K562 (cell line): ENCODE data around the gene PLEKHA6. TPM values are rescaled to one million over a fixed set of nuclear protein-coding genes. Genes with fewer than 3 reads are reported as not detected.
A peak's percentile ranks its signal among the peaks of the same experiment; 100 is the strongest.

ENCODE experiments used
- FOXJ2 ChIP-seq: fragments of 200-800 bp; sonication (Bioruptor generic); IDR thresholded peaks from 2 replicates; pipeline ENCODE4 v1.6.1; 2016; ENCODE audit warnings: missing genetic modification characterization, missing compliant biosample characterization
- FUS ChIP-seq: fragments of 200-400 bp; formaldehyde crosslinking; optimal IDR thresholded peaks from 2 replicates; pipeline ENCODE3; 2017; ENCODE audit warnings: low read depth, low read length
- RBM14 ChIP-seq: fragments of 200-400 bp; formaldehyde crosslinking; IDR thresholded peaks from 2 replicates; pipeline ENCODE4 v1.6.1; 2018; ENCODE audit warnings: low read depth, mild to moderate bottlenecking, low read length, moderate library complexity, borderline replicate concordance; ENCODE audit not compliant: insufficient read depth
- polyA plus RNA-seq, 8 experiments: library from polyadenylated mRNA; depleted of rRNA in 4 of 8; stranded (reverse) in 5 of 8; unstranded in 3 of 8; fragments of >200 nt; fragmentation: Nextera tagmentation in 2 of 8; fragmentation: Illumina TruSeq in 1 of 8; extraction: Ambion mirVana in 2 of 8; extraction: Trizol in 1 of 8; gene quantifications; 2 replicates each; pipeline versions ENCODE4 v1.2.1 to v1.2.3, GENCODE V29; 2011 to 2014; ENCODE audit warnings: inconsistent platforms in 1 of 8, missing spikeins in 1 of 8
- total RNA-seq, 7 experiments: library from RNA; depleted of rRNA in 6 of 7; stranded (reverse); fragments of >200 nt in 6 of 7; fragmentation: Illumina TruSeq in 2 of 7; extraction: Trizol in 2 of 7; gene quantifications; 2 replicates each; pipeline versions ENCODE4 v1.2.1 to v1.2.3, GENCODE V29; 2011 to 2021; ENCODE audit warnings: low replicate concordance in 1 of 7
- TF ChIP-seq, protein P1 (sequence below): fragments of 450-650 bp; formaldehyde crosslinking; IDR thresholded peaks from 2 replicates; pipeline ENCODE4 v1.4.0; 2020; ENCODE audit warnings: mild to moderate bottlenecking, moderate library complexity
- TF ChIP-seq, protein P2 (sequence below): fragments of 450-650 bp; IDR thresholded peaks from 2 replicates; pipeline ENCODE4 v1.6.1; 2016; ENCODE audit warnings: mild to moderate bottlenecking, moderate library complexity
- TF ChIP-seq, protein P3 (sequence below): fragments of 450-650 bp; IDR thresholded peaks from 2 replicates; pipeline ENCODE4 v1.6.1; 2017; ENCODE audit warnings: mild to moderate bottlenecking, moderate library complexity
- TF ChIP-seq, protein P4 (sequence below): fragments of 200-400 bp; formaldehyde crosslinking; IDR thresholded peaks from 2 replicates; pipeline ENCODE4 v1.6.1; 2017; ENCODE audit warnings: mild to moderate bottlenecking, low read depth, low read length, moderate library complexity
- TF ChIP-seq, protein P5 (sequence below): sonication (generic); formaldehyde crosslinking; IDR thresholded peaks from 2 replicates; pipeline ENCODE4 v1.9.0; 2022; ENCODE audit warnings: mild to moderate bottlenecking, missing genetic modification reagents

PLEKHA6 gene
- total and polyA plus RNA-seq, 9 of the 15 experiments (the other 6 are each of a cell fraction or from before 2014, with no cell fraction given), result under 0.01 to 0.33 (median 0.01) TPM; not detected in 4

DNA sequence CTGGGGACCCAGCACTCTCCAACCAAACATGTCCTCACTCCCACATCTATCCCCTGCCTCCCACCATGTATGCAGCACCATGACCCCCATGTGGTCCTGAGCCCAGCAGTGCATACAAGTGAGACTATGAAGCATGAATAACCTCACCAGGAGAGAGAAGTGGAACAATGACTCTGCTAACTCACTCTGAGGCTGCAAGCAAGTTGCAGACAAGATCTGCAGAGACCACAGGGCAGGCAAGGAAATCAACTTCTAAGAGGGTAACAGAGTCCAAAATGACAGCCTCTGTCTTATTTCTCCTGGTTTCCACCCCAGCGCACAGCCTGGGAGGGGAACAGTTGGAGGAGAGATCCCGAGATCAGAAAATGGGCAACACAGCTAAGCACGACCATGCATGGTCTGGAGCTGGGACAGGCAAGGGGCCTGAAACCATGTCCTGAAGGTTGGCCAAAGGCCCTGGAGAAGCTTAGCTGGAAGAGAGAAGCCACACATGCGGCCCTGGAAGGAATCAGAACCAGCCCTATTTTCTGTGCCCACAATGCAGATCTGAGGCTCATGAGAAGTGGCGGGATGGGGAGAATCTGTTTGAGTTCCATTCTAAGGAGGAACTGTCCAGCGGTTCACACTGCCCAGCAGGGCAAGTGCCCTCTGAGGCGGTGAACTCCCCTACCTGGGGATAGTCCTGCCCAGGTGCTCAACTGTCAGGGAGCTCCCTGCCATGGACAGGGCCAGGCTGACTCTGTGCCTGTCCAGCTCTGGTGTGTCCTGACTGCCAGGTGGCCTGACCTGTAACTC lies 181.0 kb downstream of the PLEKHA6 start (continued):
- TF ChIP-seq, protein P1, sequence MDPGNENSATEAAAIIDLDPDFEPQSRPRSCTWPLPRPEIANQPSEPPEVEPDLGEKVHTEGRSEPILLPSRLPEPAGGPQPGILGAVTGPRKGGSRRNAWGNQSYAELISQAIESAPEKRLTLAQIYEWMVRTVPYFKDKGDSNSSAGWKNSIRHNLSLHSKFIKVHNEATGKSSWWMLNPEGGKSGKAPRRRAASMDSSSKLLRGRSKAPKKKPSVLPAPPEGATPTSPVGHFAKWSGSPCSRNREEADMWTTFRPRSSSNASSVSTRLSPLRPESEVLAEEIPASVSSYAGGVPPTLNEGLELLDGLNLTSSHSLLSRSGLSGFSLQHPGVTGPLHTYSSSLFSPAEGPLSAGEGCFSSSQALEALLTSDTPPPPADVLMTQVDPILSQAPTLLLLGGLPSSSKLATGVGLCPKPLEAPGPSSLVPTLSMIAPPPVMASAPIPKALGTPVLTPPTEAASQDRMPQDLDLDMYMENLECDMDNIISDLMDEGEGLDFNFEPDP (CRISPR knock-in tag), result 0 out of 2 replicates have a peak, but pooled peaks have one; percentile 54
- TF ChIP-seq, protein P2, sequence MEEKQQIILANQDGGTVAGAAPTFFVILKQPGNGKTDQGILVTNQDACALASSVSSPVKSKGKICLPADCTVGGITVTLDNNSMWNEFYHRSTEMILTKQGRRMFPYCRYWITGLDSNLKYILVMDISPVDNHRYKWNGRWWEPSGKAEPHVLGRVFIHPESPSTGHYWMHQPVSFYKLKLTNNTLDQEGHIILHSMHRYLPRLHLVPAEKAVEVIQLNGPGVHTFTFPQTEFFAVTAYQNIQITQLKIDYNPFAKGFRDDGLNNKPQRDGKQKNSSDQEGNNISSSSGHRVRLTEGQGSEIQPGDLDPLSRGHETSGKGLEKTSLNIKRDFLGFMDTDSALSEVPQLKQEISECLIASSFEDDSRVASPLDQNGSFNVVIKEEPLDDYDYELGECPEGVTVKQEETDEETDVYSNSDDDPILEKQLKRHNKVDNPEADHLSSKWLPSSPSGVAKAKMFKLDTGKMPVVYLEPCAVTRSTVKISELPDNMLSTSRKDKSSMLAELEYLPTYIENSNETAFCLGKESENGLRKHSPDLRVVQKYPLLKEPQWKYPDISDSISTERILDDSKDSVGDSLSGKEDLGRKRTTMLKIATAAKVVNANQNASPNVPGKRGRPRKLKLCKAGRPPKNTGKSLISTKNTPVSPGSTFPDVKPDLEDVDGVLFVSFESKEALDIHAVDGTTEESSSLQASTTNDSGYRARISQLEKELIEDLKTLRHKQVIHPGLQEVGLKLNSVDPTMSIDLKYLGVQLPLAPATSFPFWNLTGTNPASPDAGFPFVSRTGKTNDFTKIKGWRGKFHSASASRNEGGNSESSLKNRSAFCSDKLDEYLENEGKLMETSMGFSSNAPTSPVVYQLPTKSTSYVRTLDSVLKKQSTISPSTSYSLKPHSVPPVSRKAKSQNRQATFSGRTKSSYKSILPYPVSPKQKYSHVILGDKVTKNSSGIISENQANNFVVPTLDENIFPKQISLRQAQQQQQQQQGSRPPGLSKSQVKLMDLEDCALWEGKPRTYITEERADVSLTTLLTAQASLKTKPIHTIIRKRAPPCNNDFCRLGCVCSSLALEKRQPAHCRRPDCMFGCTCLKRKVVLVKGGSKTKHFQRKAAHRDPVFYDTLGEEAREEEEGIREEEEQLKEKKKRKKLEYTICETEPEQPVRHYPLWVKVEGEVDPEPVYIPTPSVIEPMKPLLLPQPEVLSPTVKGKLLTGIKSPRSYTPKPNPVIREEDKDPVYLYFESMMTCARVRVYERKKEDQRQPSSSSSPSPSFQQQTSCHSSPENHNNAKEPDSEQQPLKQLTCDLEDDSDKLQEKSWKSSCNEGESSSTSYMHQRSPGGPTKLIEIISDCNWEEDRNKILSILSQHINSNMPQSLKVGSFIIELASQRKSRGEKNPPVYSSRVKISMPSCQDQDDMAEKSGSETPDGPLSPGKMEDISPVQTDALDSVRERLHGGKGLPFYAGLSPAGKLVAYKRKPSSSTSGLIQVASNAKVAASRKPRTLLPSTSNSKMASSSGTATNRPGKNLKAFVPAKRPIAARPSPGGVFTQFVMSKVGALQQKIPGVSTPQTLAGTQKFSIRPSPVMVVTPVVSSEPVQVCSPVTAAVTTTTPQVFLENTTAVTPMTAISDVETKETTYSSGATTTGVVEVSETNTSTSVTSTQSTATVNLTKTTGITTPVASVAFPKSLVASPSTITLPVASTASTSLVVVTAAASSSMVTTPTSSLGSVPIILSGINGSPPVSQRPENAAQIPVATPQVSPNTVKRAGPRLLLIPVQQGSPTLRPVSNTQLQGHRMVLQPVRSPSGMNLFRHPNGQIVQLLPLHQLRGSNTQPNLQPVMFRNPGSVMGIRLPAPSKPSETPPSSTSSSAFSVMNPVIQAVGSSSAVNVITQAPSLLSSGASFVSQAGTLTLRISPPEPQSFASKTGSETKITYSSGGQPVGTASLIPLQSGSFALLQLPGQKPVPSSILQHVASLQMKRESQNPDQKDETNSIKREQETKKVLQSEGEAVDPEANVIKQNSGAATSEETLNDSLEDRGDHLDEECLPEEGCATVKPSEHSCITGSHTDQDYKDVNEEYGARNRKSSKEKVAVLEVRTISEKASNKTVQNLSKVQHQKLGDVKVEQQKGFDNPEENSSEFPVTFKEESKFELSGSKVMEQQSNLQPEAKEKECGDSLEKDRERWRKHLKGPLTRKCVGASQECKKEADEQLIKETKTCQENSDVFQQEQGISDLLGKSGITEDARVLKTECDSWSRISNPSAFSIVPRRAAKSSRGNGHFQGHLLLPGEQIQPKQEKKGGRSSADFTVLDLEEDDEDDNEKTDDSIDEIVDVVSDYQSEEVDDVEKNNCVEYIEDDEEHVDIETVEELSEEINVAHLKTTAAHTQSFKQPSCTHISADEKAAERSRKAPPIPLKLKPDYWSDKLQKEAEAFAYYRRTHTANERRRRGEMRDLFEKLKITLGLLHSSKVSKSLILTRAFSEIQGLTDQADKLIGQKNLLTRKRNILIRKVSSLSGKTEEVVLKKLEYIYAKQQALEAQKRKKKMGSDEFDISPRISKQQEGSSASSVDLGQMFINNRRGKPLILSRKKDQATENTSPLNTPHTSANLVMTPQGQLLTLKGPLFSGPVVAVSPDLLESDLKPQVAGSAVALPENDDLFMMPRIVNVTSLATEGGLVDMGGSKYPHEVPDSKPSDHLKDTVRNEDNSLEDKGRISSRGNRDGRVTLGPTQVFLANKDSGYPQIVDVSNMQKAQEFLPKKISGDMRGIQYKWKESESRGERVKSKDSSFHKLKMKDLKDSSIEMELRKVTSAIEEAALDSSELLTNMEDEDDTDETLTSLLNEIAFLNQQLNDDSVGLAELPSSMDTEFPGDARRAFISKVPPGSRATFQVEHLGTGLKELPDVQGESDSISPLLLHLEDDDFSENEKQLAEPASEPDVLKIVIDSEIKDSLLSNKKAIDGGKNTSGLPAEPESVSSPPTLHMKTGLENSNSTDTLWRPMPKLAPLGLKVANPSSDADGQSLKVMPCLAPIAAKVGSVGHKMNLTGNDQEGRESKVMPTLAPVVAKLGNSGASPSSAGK, result no peak
- TF ChIP-seq RBM14, result no peak
- TF ChIP-seq, protein P3, sequence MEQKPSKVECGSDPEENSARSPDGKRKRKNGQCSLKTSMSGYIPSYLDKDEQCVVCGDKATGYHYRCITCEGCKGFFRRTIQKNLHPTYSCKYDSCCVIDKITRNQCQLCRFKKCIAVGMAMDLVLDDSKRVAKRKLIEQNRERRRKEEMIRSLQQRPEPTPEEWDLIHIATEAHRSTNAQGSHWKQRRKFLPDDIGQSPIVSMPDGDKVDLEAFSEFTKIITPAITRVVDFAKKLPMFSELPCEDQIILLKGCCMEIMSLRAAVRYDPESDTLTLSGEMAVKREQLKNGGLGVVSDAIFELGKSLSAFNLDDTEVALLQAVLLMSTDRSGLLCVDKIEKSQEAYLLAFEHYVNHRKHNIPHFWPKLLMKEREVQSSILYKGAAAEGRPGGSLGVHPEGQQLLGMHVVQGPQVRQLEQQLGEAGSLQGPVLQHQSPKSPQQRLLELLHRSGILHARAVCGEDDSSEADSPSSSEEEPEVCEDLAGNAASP, result no peak
- TF ChIP-seq FOXJ2 (tag), result no peak
- TF ChIP-seq FUS, result no peak
- TF ChIP-seq, protein P4, sequence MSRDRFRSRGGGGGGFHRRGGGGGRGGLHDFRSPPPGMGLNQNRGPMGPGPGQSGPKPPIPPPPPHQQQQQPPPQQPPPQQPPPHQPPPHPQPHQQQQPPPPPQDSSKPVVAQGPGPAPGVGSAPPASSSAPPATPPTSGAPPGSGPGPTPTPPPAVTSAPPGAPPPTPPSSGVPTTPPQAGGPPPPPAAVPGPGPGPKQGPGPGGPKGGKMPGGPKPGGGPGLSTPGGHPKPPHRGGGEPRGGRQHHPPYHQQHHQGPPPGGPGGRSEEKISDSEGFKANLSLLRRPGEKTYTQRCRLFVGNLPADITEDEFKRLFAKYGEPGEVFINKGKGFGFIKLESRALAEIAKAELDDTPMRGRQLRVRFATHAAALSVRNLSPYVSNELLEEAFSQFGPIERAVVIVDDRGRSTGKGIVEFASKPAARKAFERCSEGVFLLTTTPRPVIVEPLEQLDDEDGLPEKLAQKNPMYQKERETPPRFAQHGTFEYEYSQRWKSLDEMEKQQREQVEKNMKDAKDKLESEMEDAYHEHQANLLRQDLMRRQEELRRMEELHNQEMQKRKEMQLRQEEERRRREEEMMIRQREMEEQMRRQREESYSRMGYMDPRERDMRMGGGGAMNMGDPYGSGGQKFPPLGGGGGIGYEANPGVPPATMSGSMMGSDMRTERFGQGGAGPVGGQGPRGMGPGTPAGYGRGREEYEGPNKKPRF, result no peak
- TF ChIP-seq, protein P5, sequence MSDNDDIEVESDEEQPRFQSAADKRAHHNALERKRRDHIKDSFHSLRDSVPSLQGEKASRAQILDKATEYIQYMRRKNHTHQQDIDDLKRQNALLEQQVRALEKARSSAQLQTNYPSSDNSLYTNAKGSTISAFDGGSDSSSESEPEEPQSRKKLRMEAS (CRISPR knock-in tag), result 0 out of 2 replicates have a peak, but pooled peaks have one; percentile 32
